HCT116 (cell line): Measurements from ENCODE around the gene HASPIN. TPM values are rescaled to one million over a fixed set of nuclear protein-coding genes. Genes with fewer than 3 reads are reported as not detected.

Experiments used
- ATAC-seq: fragments of 200-7000 bp; cut with Tn5 transposase; 2 replicates; pipeline ENCODE4 v1.9.1; 2020; ENCODE audit warnings: mild to moderate bottlenecking, moderate library complexity
- BruUV-seq: library from RNA; stranded (reverse); fragments of 400-500 nt; replicated peaks from 2 replicates; lab custom pipeline; 2021; lab: Mats Ljungman, UMichigan
- CTCF ChIA-PET: fragments of 300-600 bp; sonication (Branson Sonifier 250); formaldehyde crosslinking; loops from one replicate; lab custom pipeline; 2021; ENCODE audit warnings: antibody characterized with exemption; lab: Charles Lee
- POLR2A ChIA-PET: fragments of 300-600, 350-600 bp; sonication (Branson Sonifier 250); formaldehyde crosslinking; loops from one replicate; lab custom pipeline; 2021; ENCODE audit warnings: antibody characterized with exemption; lab: Charles Lee
- RAD21 ChIA-PET, 2 experiments: fragments of 300-600 bp; sonication (Branson Sonifier 250); formaldehyde crosslinking; loops; one replicate each; lab custom pipeline; 2023; ENCODE audit warnings: low total read pairs in 2 of 2; ENCODE audit not compliant: uncharacterized antibody in 2 of 2, unreplicated experiment in 2 of 2, low non-redundant PET in 1 of 2; lab: Charles Lee
- DNase-seq: peaks from one replicate; pipeline ENCODE4 v3.0.0-alpha.2; 2010; ENCODE audit warnings: low read depth, low spot score
- H2AFZ ChIP-seq: fragments of 200-600 bp; shearing (Covaris generic), sonication (generic); 2 replicates; pipeline ENCODE4 v1.6.1; 2017; ENCODE audit warnings: low read depth, mixed run types, mixed read lengths, antibody characterized with exemption, low read length; ENCODE audit not compliant: poor library complexity, severe bottlenecking
- H3K27ac ChIP-seq: 2 replicates; pipeline ENCODE4 v1.5.1; 2012; ENCODE audit warnings: low read depth, low read length
- H3K27me3 ChIP-seq: fragments of 200-600 bp; sonication (generic); 2 replicates; pipeline ENCODE4 v1.6.1; 2016; ENCODE audit warnings: mixed run types, low read length, mixed read lengths; ENCODE audit not compliant: insufficient read depth
- H3K36me3 ChIP-seq, 2 experiments: fragments of 200-500 bp in 1 of 2; fragments of 200-600 bp in 1 of 2; sonication (Bioruptor generic) in 1 of 2; sonication (generic) in 1 of 2; 2 replicates each; pipeline versions ENCODE4 v1.5.1 to v1.6.1; 2014 to 2016; ENCODE audit warnings: low read length in 2 of 2, inconsistent platforms in 1 of 2, mixed read lengths in 1 of 2, mixed run types in 1 of 2; ENCODE audit not compliant: insufficient read depth in 2 of 2, control insufficient read depth in 1 of 2
- H3K4me1 ChIP-seq, 2 experiments: fragments of 200-600 bp in 1 of 2; sonication (generic) in 1 of 2; 2 replicates each; pipeline versions ENCODE4 v1.5.1 to v1.6.1; 2012 to 2017; ENCODE audit warnings: low read length in 2 of 2, inconsistent platforms in 1 of 2, mild to moderate bottlenecking in 1 of 2, mixed read lengths in 1 of 2, mixed run types in 1 of 2, moderate library complexity in 1 of 2; ENCODE audit not compliant: insufficient read depth in 2 of 2, control insufficient read depth in 1 of 2
- H3K4me2 ChIP-seq: fragments of 200-600 bp; sonication (generic); 2 replicates; pipeline ENCODE4 v1.6.1; 2017; ENCODE audit warnings: mixed run types, low read length, mixed read lengths
- H3K4me3 ChIP-seq, 2 experiments: fragments of 200-600 bp in 1 of 2; sonication (generic) in 1 of 2; replicated peaks in 1 of 2; 2 replicates each; pipeline ENCODE4 v1.5.1; 2011 to 2016; ENCODE audit warnings: low read length in 2 of 2, control low read depth in 1 of 2, low read depth in 1 of 2, mild to moderate bottlenecking in 1 of 2, mixed read lengths in 1 of 2, mixed run types in 1 of 2
- H3K79me2 ChIP-seq: fragments of 200-600 bp; sonication (generic); 2 replicates; pipeline ENCODE4 v1.6.1; 2017; ENCODE audit warnings: mild to moderate bottlenecking, mixed run types, low read length, moderate library complexity, mixed read lengths; ENCODE audit not compliant: insufficient read depth
- H3K9ac ChIP-seq: fragments of 200-600 bp; sonication (generic); 2 replicates; pipeline ENCODE4 v1.6.1; 2016; ENCODE audit warnings: low read length, mixed read lengths
- H3K9me2 ChIP-seq: fragments of 200-600 bp; sonication (generic), shearing (Covaris generic); 2 replicates; pipeline ENCODE4 v1.6.1; 2017; ENCODE audit warnings: mixed run types, mild to moderate bottlenecking, moderate library complexity; ENCODE audit not compliant: insufficient read depth
- H3K9me3 ChIP-seq, 2 experiments: fragments of 200-500 bp in 1 of 2; fragments of 200-600 bp in 1 of 2; sonication (Bioruptor generic) in 1 of 2; sonication (generic) in 1 of 2; 2 replicates each; pipeline ENCODE4 v1.6.1; 2014 to 2017; ENCODE audit warnings: low read length in 2 of 2, mixed read lengths in 2 of 2, inconsistent platforms in 1 of 2, low read depth in 1 of 2, mild to moderate bottlenecking in 1 of 2, mixed run types in 1 of 2, moderate library complexity in 1 of 2; ENCODE audit not compliant: control insufficient read depth in 1 of 2, insufficient read depth in 1 of 2
- H4K20me1 ChIP-seq: fragments of 200-600 bp; sonication (generic), shearing (Covaris generic); 2 replicates; pipeline ENCODE4 v1.6.1; 2017; ENCODE audit warnings: mixed run types, mild to moderate bottlenecking, moderate library complexity; ENCODE audit not compliant: insufficient read depth
- CBX3 ChIP-seq: IDR thresholded peaks from 2 replicates; pipeline ENCODE4 v1.6.1; 2012; ENCODE audit warnings: low read depth
- CEBPB ChIP-seq: IDR thresholded peaks from 2 replicates; pipeline ENCODE4 v1.6.1; 2012; ENCODE audit warnings: low read depth
- EGR1 ChIP-seq: IDR thresholded peaks from 2 replicates; pipeline ENCODE4 v1.6.1; 2012; ENCODE audit warnings: low read depth
- ELF1 ChIP-seq: IDR thresholded peaks from 2 replicates; pipeline ENCODE4 v1.6.1; 2012; ENCODE audit warnings: low read depth, borderline replicate concordance
- EZH2 ChIP-seq: fragments of 200-600 bp; sonication (generic); IDR thresholded peaks from 2 replicates; pipeline ENCODE4 v1.6.1; 2017; ENCODE audit warnings: antibody characterized with exemption, mixed run types
- EZH2phosphoT487 ChIP-seq: fragments of 200-600 bp; IDR thresholded peaks from 2 replicates; pipeline ENCODE4 v1.6.1; 2018; ENCODE audit warnings: antibody characterized with exemption, borderline replicate concordance
- FOSL1 ChIP-seq: IDR thresholded peaks from 2 replicates; pipeline ENCODE4 v1.6.1; 2012; ENCODE audit warnings: low read depth
- JUND ChIP-seq: IDR thresholded peaks from 2 replicates; pipeline ENCODE4 v1.6.1; 2012
- POLR2A ChIP-seq: IDR thresholded peaks from 2 replicates; pipeline ENCODE4 v1.7.0; 2011; ENCODE audit warnings: borderline replicate concordance; ENCODE audit not compliant: insufficient read depth, insufficient read length; ENCODE audit errors: extremely low read depth
- POLR2AphosphoS5 ChIP-seq: IDR thresholded peaks from 2 replicates; pipeline ENCODE4 v1.6.1; 2011; ENCODE audit warnings: mild to moderate bottlenecking, low read depth, low read length, moderate library complexity
- SIN3A ChIP-seq: IDR thresholded peaks from 2 replicates; pipeline ENCODE4 v1.6.1; 2012; ENCODE audit warnings: low read depth
- TCF7L2 ChIP-seq: IDR thresholded peaks from 2 replicates; pipeline ENCODE4 v1.7.0; 2011; ENCODE audit warnings: borderline replicate concordance, inconsistent platforms; ENCODE audit not compliant: insufficient read depth, insufficient read length; ENCODE audit errors: extremely low read depth
- ZNF274 ChIP-seq: fragments of 200-500 bp; sonication (Bioruptor generic); IDR thresholded peaks from 2 replicates; pipeline ENCODE4 v1.6.1; 2014; ENCODE audit warnings: mild to moderate bottlenecking, low read depth, low read length, inconsistent platforms
- intact Hi-C: fragments of 100-400 bp; cut with micrococcal nuclease; formaldehyde crosslinking; loops from 2 replicates; pipeline ENCODE4 v1.10.0; 2022
- total RNA-seq: library from RNA; stranded (reverse); gene quantifications from one replicate; pipeline ENCODE4 v1.2.1, GENCODE V29; 2021; ENCODE audit not compliant: unreplicated experiment
- TF ChIP-seq, protein P1 (sequence below): IDR thresholded peaks from 2 replicates; pipeline ENCODE4 v1.6.1; 2012
- TF ChIP-seq, protein P2 (sequence below): IDR thresholded peaks from 2 replicates; pipeline ENCODE4 v1.6.1; 2012; ENCODE audit warnings: low read depth

The HASPIN gene
- total RNA-seq, 1 experiment from 2014 or later, result 19.6 TPM

DNA sequence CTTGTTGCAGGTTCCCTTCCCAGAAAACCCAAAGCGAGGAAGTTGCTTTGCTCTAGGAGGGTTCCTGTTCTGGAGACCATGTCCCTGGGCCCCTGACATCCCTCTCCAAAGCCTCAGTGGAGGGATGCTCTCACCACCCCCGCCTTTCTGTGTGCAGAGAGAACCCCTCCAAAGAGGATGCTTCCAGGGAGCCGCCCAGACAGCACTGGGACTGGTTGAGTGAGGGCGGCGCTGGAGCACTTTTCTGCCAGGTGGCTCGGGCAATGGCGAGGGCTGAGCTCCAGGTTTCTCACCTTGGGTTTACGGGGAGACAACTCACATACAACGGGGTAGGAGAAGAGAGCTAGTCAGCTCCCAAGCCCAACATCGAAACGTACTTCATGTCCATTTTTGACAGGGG lies 47.8 kb upstream of the HASPIN start:
- DNase-seq (no peak), ATAC-seq (no peak)
- H3K79me2 ChIP-seq, result no peaks in the 10 kb centered on the region
- no peaks in the 10 kb centered on the region; the same call in 1 of the 2 replicates for H4K20me1 ChIP-seq
- H3K27me3 ChIP-seq, result no peaks in the 10 kb centered on the region
- no peaks in the 10 kb centered on the region for H3K4me1 ChIP-seq
- POLR2A ChIA-PET, result interaction anchor here (0.6 kb wide), 1 partner anchor 632 kb away, joined by 3 read pairs; no protein-coding TSS in a partner anchor
- no peaks in the 10 kb centered on the region for H3K9me2 ChIP-seq
- intact Hi-C loops, result no loop called here
- H3K4me2 ChIP-seq, result no peak overlapping the region
- no TSS peak for BruUV-seq
- H3K9me3 ChIP-seq, result no peaks in the 10 kb centered on the region
- H3K9ac ChIP-seq, result no peak overlapping the region
- RAD21 ChIA-PET, result no interaction called here
- TF ChIP-seq POLR2AphosphoS5 (no peak), JUND (no peak), ELF1 (no peak), SIN3A (no peak), CBX3 (no peak), POLR2A (no peak), CEBPB (no peak), FOSL1 (no peak)
- TF ChIP-seq, protein P1, sequence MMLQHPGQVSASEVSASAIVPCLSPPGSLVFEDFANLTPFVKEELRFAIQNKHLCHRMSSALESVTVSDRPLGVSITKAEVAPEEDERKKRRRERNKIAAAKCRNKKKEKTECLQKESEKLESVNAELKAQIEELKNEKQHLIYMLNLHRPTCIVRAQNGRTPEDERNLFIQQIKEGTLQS, result no peak
- no peak overlapping the region for H3K4me3 ChIP-seq
- H3K36me3 ChIP-seq, result no peaks in the 10 kb centered on the region
- CTCF ChIA-PET, result no interaction called here
- H2AFZ ChIP-seq, result no peak overlapping the region
- H3K27ac ChIP-seq, result no peak overlapping the region

DNA sequence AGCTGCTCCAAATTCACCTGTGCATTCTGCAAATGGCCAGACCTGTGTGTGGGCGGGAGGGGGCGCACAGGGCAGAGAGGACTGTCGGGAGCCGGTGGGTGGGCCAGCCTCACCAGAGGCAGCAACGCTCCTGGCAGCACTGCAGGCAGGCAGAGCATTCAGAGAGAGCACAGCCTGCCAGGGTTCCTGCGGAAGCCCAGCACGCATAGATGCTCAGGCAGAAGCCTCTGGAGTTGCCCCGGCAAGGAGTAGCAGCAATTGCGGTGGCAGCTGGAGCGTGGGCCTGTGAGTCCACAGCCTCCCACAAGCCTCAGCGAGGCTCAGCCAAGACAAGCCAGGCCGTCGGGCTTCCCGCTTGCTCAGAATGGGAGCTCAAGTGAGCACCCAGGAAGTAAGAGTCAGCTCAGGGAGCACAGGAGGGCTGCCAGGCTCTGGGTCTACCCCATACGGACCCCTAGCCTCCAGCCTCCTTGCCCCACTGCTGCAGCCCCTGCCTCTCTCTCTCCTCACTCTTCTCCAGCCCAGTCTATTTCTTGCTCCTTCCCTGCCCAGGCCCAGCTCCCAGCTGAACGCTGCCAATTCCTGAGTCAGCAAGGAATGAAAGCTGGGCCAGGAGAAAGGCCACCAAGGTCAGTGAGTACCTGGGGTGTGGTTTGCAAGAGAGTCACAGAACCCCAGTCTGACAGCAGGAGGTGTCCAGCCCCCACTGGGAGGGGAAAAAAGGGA lies 45.4 kb upstream of the HASPIN start:
- POLR2A ChIA-PET, result no interaction called here
- TF ChIP-seq, protein P1, result no peak
- TF ChIP-seq, protein P2, sequence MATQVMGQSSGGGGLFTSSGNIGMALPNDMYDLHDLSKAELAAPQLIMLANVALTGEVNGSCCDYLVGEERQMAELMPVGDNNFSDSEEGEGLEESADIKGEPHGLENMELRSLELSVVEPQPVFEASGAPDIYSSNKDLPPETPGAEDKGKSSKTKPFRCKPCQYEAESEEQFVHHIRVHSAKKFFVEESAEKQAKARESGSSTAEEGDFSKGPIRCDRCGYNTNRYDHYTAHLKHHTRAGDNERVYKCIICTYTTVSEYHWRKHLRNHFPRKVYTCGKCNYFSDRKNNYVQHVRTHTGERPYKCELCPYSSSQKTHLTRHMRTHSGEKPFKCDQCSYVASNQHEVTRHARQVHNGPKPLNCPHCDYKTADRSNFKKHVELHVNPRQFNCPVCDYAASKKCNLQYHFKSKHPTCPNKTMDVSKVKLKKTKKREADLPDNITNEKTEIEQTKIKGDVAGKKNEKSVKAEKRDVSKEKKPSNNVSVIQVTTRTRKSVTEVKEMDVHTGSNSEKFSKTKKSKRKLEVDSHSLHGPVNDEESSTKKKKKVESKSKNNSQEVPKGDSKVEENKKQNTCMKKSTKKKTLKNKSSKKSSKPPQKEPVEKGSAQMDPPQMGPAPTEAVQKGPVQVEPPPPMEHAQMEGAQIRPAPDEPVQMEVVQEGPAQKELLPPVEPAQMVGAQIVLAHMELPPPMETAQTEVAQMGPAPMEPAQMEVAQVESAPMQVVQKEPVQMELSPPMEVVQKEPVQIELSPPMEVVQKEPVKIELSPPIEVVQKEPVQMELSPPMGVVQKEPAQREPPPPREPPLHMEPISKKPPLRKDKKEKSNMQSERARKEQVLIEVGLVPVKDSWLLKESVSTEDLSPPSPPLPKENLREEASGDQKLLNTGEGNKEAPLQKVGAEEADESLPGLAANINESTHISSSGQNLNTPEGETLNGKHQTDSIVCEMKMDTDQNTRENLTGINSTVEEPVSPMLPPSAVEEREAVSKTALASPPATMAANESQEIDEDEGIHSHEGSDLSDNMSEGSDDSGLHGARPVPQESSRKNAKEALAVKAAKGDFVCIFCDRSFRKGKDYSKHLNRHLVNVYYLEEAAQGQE, result no peak
- TF ChIP-seq POLR2AphosphoS5 (no peak), TCF7L2 (no peak), JUND (no peak), EZH2phosphoT487 (no peak), CBX3 (no peak), EZH2 (no peak), ZNF274 (no peak), EGR1 (no peak), FOSL1 (no peak), ELF1 (no peak)

More for the DNA sequence above, 45.4 kb upstream of the HASPIN start:
- H3K27me3 ChIP-seq, result no peaks in the 10 kb centered on the region
- H3K36me3 ChIP-seq, result no peaks in the 10 kb centered on the region
- H3K9ac ChIP-seq, result no peak overlapping the region
- H2AFZ ChIP-seq, result no peak overlapping the region
- H3K9me2 ChIP-seq, result no peaks in the 10 kb centered on the region
- RAD21 ChIA-PET, result no interaction called here
- no peak for DNase-seq
- no peak overlapping the region for H3K27ac ChIP-seq
- CTCF ChIA-PET, result interaction anchor here (1.6 kb wide), 1 partner anchor 13 kb away, joined by 3 read pairs; no protein-coding TSS in a partner anchor
- peaks cover 0 to 6% of the 10 kb centered on the region in 2 experiments; a peak in 3 of 4 replicates for H3K4me1 ChIP-seq
- intact Hi-C loops, result no loop called here
- no peak overlapping the region for H3K4me3 ChIP-seq
- H3K79me2 ChIP-seq, result no peaks in the 10 kb centered on the region
- no peak for ATAC-seq
- no peaks in the 10 kb centered on the region for H4K20me1 ChIP-seq
- H3K9me3 ChIP-seq, result no peaks in the 10 kb centered on the region
- BruUV-seq, result no TSS peak
- H3K4me2 ChIP-seq, result no peak overlapping the region
